HCT116 (cell line): ENCODE results near the gene ATXN7L3B. TPM values are rescaled to one million over a fixed set of nuclear protein-coding genes. Genes with fewer than 3 reads are reported as not detected.

Experiments
- ATAC-seq: fragments of 200-7000 bp; cut with Tn5 transposase; 2 replicates; pipeline ENCODE4 v1.9.1; 2020; ENCODE audit warnings: mild to moderate bottlenecking, moderate library complexity
- BruUV-seq: library from RNA; stranded (reverse); fragments of 400-500 nt; replicated peaks from 2 replicates; lab custom pipeline; 2021; lab: Mats Ljungman, UMichigan
- CTCF ChIA-PET: fragments of 300-600 bp; sonication (Branson Sonifier 250); formaldehyde crosslinking; loops from one replicate; lab custom pipeline; 2021; ENCODE audit warnings: antibody characterized with exemption; lab: Charles Lee
- POLR2A ChIA-PET: fragments of 300-600, 350-600 bp; sonication (Branson Sonifier 250); formaldehyde crosslinking; loops from one replicate; lab custom pipeline; 2021; ENCODE audit warnings: antibody characterized with exemption; lab: Charles Lee
- RAD21 ChIA-PET, 2 experiments: fragments of 300-600 bp; sonication (Branson Sonifier 250); formaldehyde crosslinking; loops; one replicate each; lab custom pipeline; 2023; ENCODE audit warnings: low total read pairs in 2 of 2; ENCODE audit not compliant: uncharacterized antibody in 2 of 2, unreplicated experiment in 2 of 2, low non-redundant PET in 1 of 2; lab: Charles Lee
- DNase-seq: peaks from one replicate; pipeline ENCODE4 v3.0.0-alpha.2; 2010; ENCODE audit warnings: low read depth, low spot score
- H2AFZ ChIP-seq: fragments of 200-600 bp; shearing (Covaris generic), sonication (generic); 2 replicates; pipeline ENCODE4 v1.6.1; 2017; ENCODE audit warnings: low read depth, mixed run types, mixed read lengths, antibody characterized with exemption, low read length; ENCODE audit not compliant: poor library complexity, severe bottlenecking
- H3K27ac ChIP-seq: 2 replicates; pipeline ENCODE4 v1.5.1; 2012; ENCODE audit warnings: low read depth, low read length
- H3K27me3 ChIP-seq: fragments of 200-600 bp; sonication (generic); 2 replicates; pipeline ENCODE4 v1.6.1; 2016; ENCODE audit warnings: mixed run types, low read length, mixed read lengths; ENCODE audit not compliant: insufficient read depth
- H3K36me3 ChIP-seq, 2 experiments: fragments of 200-500 bp in 1 of 2; fragments of 200-600 bp in 1 of 2; sonication (Bioruptor generic) in 1 of 2; sonication (generic) in 1 of 2; 2 replicates each; pipeline versions ENCODE4 v1.5.1 to v1.6.1; 2014 to 2016; ENCODE audit warnings: low read length in 2 of 2, inconsistent platforms in 1 of 2, mixed read lengths in 1 of 2, mixed run types in 1 of 2; ENCODE audit not compliant: insufficient read depth in 2 of 2, control insufficient read depth in 1 of 2
- H3K4me1 ChIP-seq, 2 experiments: fragments of 200-600 bp in 1 of 2; sonication (generic) in 1 of 2; 2 replicates each; pipeline versions ENCODE4 v1.5.1 to v1.6.1; 2012 to 2017; ENCODE audit warnings: low read length in 2 of 2, inconsistent platforms in 1 of 2, mild to moderate bottlenecking in 1 of 2, mixed read lengths in 1 of 2, mixed run types in 1 of 2, moderate library complexity in 1 of 2; ENCODE audit not compliant: insufficient read depth in 2 of 2, control insufficient read depth in 1 of 2
- H3K4me2 ChIP-seq: fragments of 200-600 bp; sonication (generic); 2 replicates; pipeline ENCODE4 v1.6.1; 2017; ENCODE audit warnings: mixed run types, low read length, mixed read lengths
- H3K4me3 ChIP-seq, 2 experiments: fragments of 200-600 bp in 1 of 2; sonication (generic) in 1 of 2; replicated peaks in 1 of 2; 2 replicates each; pipeline ENCODE4 v1.5.1; 2011 to 2016; ENCODE audit warnings: low read length in 2 of 2, control low read depth in 1 of 2, low read depth in 1 of 2, mild to moderate bottlenecking in 1 of 2, mixed read lengths in 1 of 2, mixed run types in 1 of 2
- H3K79me2 ChIP-seq: fragments of 200-600 bp; sonication (generic); 2 replicates; pipeline ENCODE4 v1.6.1; 2017; ENCODE audit warnings: mild to moderate bottlenecking, mixed run types, low read length, moderate library complexity, mixed read lengths; ENCODE audit not compliant: insufficient read depth
- H3K9ac ChIP-seq: fragments of 200-600 bp; sonication (generic); 2 replicates; pipeline ENCODE4 v1.6.1; 2016; ENCODE audit warnings: low read length, mixed read lengths
- H3K9me2 ChIP-seq: fragments of 200-600 bp; sonication (generic), shearing (Covaris generic); 2 replicates; pipeline ENCODE4 v1.6.1; 2017; ENCODE audit warnings: mixed run types, mild to moderate bottlenecking, moderate library complexity; ENCODE audit not compliant: insufficient read depth
- H3K9me3 ChIP-seq, 2 experiments: fragments of 200-500 bp in 1 of 2; fragments of 200-600 bp in 1 of 2; sonication (Bioruptor generic) in 1 of 2; sonication (generic) in 1 of 2; 2 replicates each; pipeline ENCODE4 v1.6.1; 2014 to 2017; ENCODE audit warnings: low read length in 2 of 2, mixed read lengths in 2 of 2, inconsistent platforms in 1 of 2, low read depth in 1 of 2, mild to moderate bottlenecking in 1 of 2, mixed run types in 1 of 2, moderate library complexity in 1 of 2; ENCODE audit not compliant: control insufficient read depth in 1 of 2, insufficient read depth in 1 of 2
- H4K20me1 ChIP-seq: fragments of 200-600 bp; sonication (generic), shearing (Covaris generic); 2 replicates; pipeline ENCODE4 v1.6.1; 2017; ENCODE audit warnings: mixed run types, mild to moderate bottlenecking, moderate library complexity; ENCODE audit not compliant: insufficient read depth
- ATF3 ChIP-seq: IDR thresholded peaks from 2 replicates; pipeline ENCODE4 v1.6.1; 2012
- CBX3 ChIP-seq: IDR thresholded peaks from 2 replicates; pipeline ENCODE4 v1.6.1; 2012; ENCODE audit warnings: low read depth
- CEBPB ChIP-seq: IDR thresholded peaks from 2 replicates; pipeline ENCODE4 v1.6.1; 2012; ENCODE audit warnings: low read depth
- EGR1 ChIP-seq: IDR thresholded peaks from 2 replicates; pipeline ENCODE4 v1.6.1; 2012; ENCODE audit warnings: low read depth
- ELF1 ChIP-seq: IDR thresholded peaks from 2 replicates; pipeline ENCODE4 v1.6.1; 2012; ENCODE audit warnings: low read depth, borderline replicate concordance
- EZH2 ChIP-seq: fragments of 200-600 bp; sonication (generic); IDR thresholded peaks from 2 replicates; pipeline ENCODE4 v1.6.1; 2017; ENCODE audit warnings: antibody characterized with exemption, mixed run types
- EZH2phosphoT487 ChIP-seq: fragments of 200-600 bp; IDR thresholded peaks from 2 replicates; pipeline ENCODE4 v1.6.1; 2018; ENCODE audit warnings: antibody characterized with exemption, borderline replicate concordance
- FOSL1 ChIP-seq: IDR thresholded peaks from 2 replicates; pipeline ENCODE4 v1.6.1; 2012; ENCODE audit warnings: low read depth
- MAX ChIP-seq: IDR thresholded peaks from 2 replicates; pipeline ENCODE4 v1.6.1; 2012
- POLR2A ChIP-seq: IDR thresholded peaks from 2 replicates; pipeline ENCODE4 v1.7.0; 2011; ENCODE audit warnings: borderline replicate concordance; ENCODE audit not compliant: insufficient read depth, insufficient read length; ENCODE audit errors: extremely low read depth
- POLR2AphosphoS5 ChIP-seq: IDR thresholded peaks from 2 replicates; pipeline ENCODE4 v1.6.1; 2011; ENCODE audit warnings: mild to moderate bottlenecking, low read depth, low read length, moderate library complexity
- RAD21 ChIP-seq: IDR thresholded peaks from 2 replicates; pipeline ENCODE4 v1.6.1; 2012; ENCODE audit warnings: low read depth, mild to moderate bottlenecking
- REST ChIP-seq: IDR thresholded peaks from 2 replicates; pipeline ENCODE4 v1.6.1; 2012; ENCODE audit warnings: low read depth
- SIN3A ChIP-seq: IDR thresholded peaks from 2 replicates; pipeline ENCODE4 v1.6.1; 2012; ENCODE audit warnings: low read depth
- SP1 ChIP-seq: IDR thresholded peaks from 2 replicates; pipeline ENCODE4 v1.6.1; 2012; ENCODE audit warnings: low read depth
- SRF ChIP-seq: IDR thresholded peaks from 2 replicates; pipeline ENCODE4 v1.6.1; 2012; ENCODE audit warnings: low read depth
- YY1 ChIP-seq: IDR thresholded peaks from 2 replicates; pipeline ENCODE4 v1.6.1; 2011; ENCODE audit warnings: low read length, low read depth, moderate library complexity, mild to moderate bottlenecking; ENCODE audit not compliant: insufficient replicate concordance; ENCODE audit errors: extremely low read depth
- ZBTB33 ChIP-seq: IDR thresholded peaks from 2 replicates; pipeline ENCODE4 v1.6.1; 2011; ENCODE audit warnings: mild to moderate bottlenecking, low read length, moderate library complexity; ENCODE audit not compliant: insufficient replicate concordance; ENCODE audit errors: extremely low read depth
- ZFX ChIP-seq: fragments of 450-650 bp; IDR thresholded peaks from 2 replicates; pipeline ENCODE4 v1.6.1; 2017
- ZNF274 ChIP-seq: fragments of 200-500 bp; sonication (Bioruptor generic); IDR thresholded peaks from 2 replicates; pipeline ENCODE4 v1.6.1; 2014; ENCODE audit warnings: mild to moderate bottlenecking, low read depth, low read length, inconsistent platforms
- intact Hi-C: fragments of 100-400 bp; cut with micrococcal nuclease; formaldehyde crosslinking; loops from 2 replicates; pipeline ENCODE4 v1.10.0; 2022
- total RNA-seq: library from RNA; stranded (reverse); gene quantifications from one replicate; pipeline ENCODE4 v1.2.1, GENCODE V29; 2021; ENCODE audit not compliant: unreplicated experiment

ATXN7L3B gene
- total RNA-seq, 1 experiment from 2014 or later: 28.1 TPM

- Histone ChIP-seq H3K79me2 (peaks cover 55% of the 10 kb centered on the region), H3K27ac (no peak overlapping the region), H3K4me3 (no peak overlapping the region), H3K27me3 (no peaks in the 10 kb centered on the region), H3K9me2 (no peaks in the 10 kb centered on the region), H2AFZ (no peak overlapping the region), H3K36me3 (peaks cover 13 to 17% of the 10 kb centered on the region in 2 experiments), H3K4me1 (peaks cover 10 to 18% of the 10 kb centered on the region in 2 experiments; a peak in 3 of 4 replicates), H4K20me1 (peaks cover 14% of the 10 kb centered on the region; the same call in 1 of the 2 replicates), H3K9ac (no peak overlapping the region), H3K9me3 (no peaks in the 10 kb centered on the region), H3K4me2 (peak overlapping the region; percentile 91; the same call in 1 of the 2 replicates)
- POLR2A ChIA-PET: no interaction called here
- intact Hi-C loops: loop anchor here (5.0 kb wide), 2 partner anchors 128 to 428 kb away; no protein-coding TSS in a partner anchor
- DNase-seq (no peak), ATAC-seq (no peak)
- RAD21 ChIA-PET: no interaction called here
- no peak for TF ChIP-seq POLR2AphosphoS5
- no peak for TF ChIP-seq EZH2
- TF ChIP-seq CBX3: no peak
- TF ChIP-seq EZH2phosphoT487: no peak
- TF ChIP-seq ZFX: no peak
- no peak for TF ChIP-seq YY1
- TF ChIP-seq CEBPB: no peak
- no peak for TF ChIP-seq FOSL1
- TF ChIP-seq SP1: no peak
- no peak for TF ChIP-seq ZNF274
- TF ChIP-seq ATF3: no peak
- no peak for TF ChIP-seq POLR2A
- no peak for TF ChIP-seq ELF1
- no peak for TF ChIP-seq MAX
- TF ChIP-seq RAD21: no peak
- no peak for TF ChIP-seq ZBTB33
- no peak for TF ChIP-seq EGR1
- no peak for TF ChIP-seq SIN3A
- no peak for TF ChIP-seq SRF
- TF ChIP-seq REST: no peak
- no TSS peak for BruUV-seq
- CTCF ChIA-PET: no interaction called here
These were observed 2.3 kb downstream of the ATXN7L3B start for GRCh38 chr12:74539765-74540526.
